ENCODE data around the gene ARHGAP10.

The ARHGAP10 gene

DNA sequence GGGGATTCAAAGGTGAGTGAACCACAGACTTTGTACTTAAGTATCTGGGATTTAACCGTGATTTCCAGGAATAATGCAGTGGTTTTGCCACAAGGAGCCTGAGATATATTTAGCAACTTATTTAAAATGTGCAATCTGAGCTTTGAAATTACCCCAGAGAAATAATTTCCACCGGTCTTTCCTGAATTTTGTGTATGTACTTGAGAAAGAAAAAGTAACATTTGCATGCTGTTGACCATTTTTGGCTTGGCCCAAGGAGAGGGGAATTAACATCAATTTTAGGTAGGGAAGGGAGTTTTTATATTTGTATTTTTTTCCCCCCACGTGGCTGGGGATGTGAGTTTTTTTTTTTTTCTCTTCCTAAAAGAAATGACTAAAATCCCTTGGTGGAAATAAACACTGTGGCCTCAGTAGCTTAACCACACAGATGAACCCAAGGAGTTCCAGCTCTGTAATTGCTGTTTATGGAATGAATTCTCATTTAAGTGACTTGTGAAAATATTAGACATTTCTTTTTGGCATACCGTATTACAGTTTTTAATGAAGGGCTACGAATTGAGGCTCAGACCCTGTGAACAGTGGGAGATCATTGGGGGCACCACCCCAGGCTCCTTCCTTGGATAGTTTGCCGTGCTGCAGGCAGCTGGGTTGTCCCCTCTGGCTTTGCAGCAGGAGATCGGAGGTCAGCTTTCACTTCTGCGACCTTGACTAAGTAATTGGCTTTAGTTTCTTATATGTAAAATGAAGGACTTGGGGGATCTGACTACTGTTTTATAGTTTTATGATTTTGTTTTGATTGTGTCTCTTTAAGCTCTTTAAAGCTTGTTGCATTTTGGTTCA lies 116.1 kb downstream of the ARHGAP10 start:
- no peak for TF ChIP-seq FOXM1 (IDR thresholded peaks at IDR 0.05; ENCODE audit: borderline replicate concordance, low read depth)
- TF ChIP-seq, protein P1, sequence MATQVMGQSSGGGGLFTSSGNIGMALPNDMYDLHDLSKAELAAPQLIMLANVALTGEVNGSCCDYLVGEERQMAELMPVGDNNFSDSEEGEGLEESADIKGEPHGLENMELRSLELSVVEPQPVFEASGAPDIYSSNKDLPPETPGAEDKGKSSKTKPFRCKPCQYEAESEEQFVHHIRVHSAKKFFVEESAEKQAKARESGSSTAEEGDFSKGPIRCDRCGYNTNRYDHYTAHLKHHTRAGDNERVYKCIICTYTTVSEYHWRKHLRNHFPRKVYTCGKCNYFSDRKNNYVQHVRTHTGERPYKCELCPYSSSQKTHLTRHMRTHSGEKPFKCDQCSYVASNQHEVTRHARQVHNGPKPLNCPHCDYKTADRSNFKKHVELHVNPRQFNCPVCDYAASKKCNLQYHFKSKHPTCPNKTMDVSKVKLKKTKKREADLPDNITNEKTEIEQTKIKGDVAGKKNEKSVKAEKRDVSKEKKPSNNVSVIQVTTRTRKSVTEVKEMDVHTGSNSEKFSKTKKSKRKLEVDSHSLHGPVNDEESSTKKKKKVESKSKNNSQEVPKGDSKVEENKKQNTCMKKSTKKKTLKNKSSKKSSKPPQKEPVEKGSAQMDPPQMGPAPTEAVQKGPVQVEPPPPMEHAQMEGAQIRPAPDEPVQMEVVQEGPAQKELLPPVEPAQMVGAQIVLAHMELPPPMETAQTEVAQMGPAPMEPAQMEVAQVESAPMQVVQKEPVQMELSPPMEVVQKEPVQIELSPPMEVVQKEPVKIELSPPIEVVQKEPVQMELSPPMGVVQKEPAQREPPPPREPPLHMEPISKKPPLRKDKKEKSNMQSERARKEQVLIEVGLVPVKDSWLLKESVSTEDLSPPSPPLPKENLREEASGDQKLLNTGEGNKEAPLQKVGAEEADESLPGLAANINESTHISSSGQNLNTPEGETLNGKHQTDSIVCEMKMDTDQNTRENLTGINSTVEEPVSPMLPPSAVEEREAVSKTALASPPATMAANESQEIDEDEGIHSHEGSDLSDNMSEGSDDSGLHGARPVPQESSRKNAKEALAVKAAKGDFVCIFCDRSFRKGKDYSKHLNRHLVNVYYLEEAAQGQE (IDR thresholded peaks at IDR 0.05; ENCODE audit: low read depth), result no peak
- no peak for TF ChIP-seq ZBTB7A (IDR thresholded peaks at IDR 0.05; ENCODE audit: low read depth)
- no peak for TF ChIP-seq TAF1 (IDR thresholded peaks at IDR 0.05; ENCODE audit: low read depth)
- TF ChIP-seq, protein P2, sequence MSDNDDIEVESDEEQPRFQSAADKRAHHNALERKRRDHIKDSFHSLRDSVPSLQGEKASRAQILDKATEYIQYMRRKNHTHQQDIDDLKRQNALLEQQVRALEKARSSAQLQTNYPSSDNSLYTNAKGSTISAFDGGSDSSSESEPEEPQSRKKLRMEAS (IDR thresholded peaks at IDR 0.05), result no peak
- TF ChIP-seq EGR1 (IDR thresholded peaks at IDR 0.05), result no peak
- no peak for TF ChIP-seq CREB1 (IDR thresholded peaks at IDR 0.05; ENCODE audit: low read depth)
- TF ChIP-seq NFIC (IDR thresholded peaks at IDR 0.05), result no peak
- no peak for TF ChIP-seq TEAD4 (IDR thresholded peaks at IDR 0.05)
- no peak for TF ChIP-seq CEBPB (IDR thresholded peaks at IDR 0.05)
- TF ChIP-seq, protein P3, sequence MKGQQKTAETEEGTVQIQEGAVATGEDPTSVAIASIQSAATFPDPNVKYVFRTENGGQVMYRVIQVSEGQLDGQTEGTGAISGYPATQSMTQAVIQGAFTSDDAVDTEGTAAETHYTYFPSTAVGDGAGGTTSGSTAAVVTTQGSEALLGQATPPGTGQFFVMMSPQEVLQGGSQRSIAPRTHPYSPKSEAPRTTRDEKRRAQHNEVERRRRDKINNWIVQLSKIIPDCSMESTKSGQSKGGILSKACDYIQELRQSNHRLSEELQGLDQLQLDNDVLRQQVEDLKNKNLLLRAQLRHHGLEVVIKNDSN (IDR thresholded peaks at IDR 0.05), result no peak
- no peak for TF ChIP-seq RAD21 (IDR thresholded peaks at IDR 0.05; ENCODE audit: low read depth)
- no peak for TF ChIP-seq EP300 (IDR thresholded peaks at IDR 0.05; ENCODE audit: borderline replicate concordance)
- no peak for TF ChIP-seq YY1 (IDR thresholded peaks at IDR 0.05; ENCODE audit: low read depth)
- TF ChIP-seq TCF12 (IDR thresholded peaks at IDR 0.05; ENCODE audit: low read depth), result no peak

DNA sequence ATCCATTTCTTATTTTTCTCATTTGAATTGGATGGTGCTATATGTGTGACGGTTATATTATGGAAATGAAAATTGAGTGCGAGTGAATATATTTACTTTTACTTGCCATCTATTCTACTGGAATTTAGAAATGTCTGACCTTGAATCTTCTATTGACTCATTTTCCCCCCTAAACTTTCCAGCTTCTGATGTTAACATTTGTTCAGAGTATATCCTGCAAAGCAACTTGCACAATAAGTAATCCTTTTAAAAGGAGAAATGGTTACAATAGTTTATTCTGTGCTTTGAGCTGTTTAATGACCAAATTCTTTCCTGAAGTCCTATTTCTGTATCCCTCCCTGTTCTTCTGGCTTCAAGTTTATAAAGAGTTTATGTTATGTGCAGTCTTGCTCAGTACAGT lies 116.7 kb downstream of the ARHGAP10 start:
- TF ChIP-seq TAF1 (IDR thresholded peaks at IDR 0.05; ENCODE audit: low read depth) (no peak), TEAD4 (IDR thresholded peaks at IDR 0.05) (no peak), CREB1 (IDR thresholded peaks at IDR 0.05; ENCODE audit: low read depth) (no peak), TCF12 (IDR thresholded peaks at IDR 0.05; ENCODE audit: low read depth) (no peak), NFIC (IDR thresholded peaks at IDR 0.05) (no peak), EGR1 (IDR thresholded peaks at IDR 0.05) (no peak), RAD21 (IDR thresholded peaks at IDR 0.05; ENCODE audit: low read depth) (no peak), EP300 (IDR thresholded peaks at IDR 0.05; ENCODE audit: borderline replicate concordance) (no peak), CEBPB (IDR thresholded peaks at IDR 0.05) (no peak), ZBTB7A (IDR thresholded peaks at IDR 0.05; ENCODE audit: low read depth) (no peak), YY1 (IDR thresholded peaks at IDR 0.05; ENCODE audit: low read depth) (no peak), FOXM1 (IDR thresholded peaks at IDR 0.05; ENCODE audit: borderline replicate concordance, low read depth) (no peak)
- TF ChIP-seq, protein P2 (IDR thresholded peaks at IDR 0.05), result no peak
- TF ChIP-seq, protein P1 (IDR thresholded peaks at IDR 0.05; ENCODE audit: low read depth), result no peak
- TF ChIP-seq, protein P3 (IDR thresholded peaks at IDR 0.05), result no peak

DNA sequence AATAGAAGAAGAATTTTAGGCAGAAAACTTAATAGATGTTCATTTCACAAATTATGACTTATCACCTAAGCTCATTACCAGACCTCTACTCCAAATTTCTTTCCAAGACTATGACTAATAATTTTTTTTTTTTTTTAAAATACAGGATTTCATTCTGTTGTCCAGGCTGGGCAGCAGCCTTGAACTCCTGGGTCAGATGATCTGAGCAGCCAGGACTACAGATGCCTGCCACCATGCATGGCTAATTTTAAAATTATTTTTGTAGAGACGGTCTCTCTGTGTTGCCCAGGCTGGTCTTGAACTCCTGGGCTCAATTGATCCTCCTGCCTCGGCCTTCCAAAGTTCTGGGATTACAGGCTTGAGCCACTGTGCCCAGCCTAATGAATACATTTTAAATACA lies 119.2 kb downstream of the ARHGAP10 start:
- TF ChIP-seq NFIC (IDR thresholded peaks at IDR 0.05) (no peak), RAD21 (IDR thresholded peaks at IDR 0.05; ENCODE audit: low read depth) (no peak), EGR1 (IDR thresholded peaks at IDR 0.05) (no peak), CREB1 (IDR thresholded peaks at IDR 0.05; ENCODE audit: low read depth) (no peak), YY1 (IDR thresholded peaks at IDR 0.05; ENCODE audit: low read depth) (no peak)

DNA sequence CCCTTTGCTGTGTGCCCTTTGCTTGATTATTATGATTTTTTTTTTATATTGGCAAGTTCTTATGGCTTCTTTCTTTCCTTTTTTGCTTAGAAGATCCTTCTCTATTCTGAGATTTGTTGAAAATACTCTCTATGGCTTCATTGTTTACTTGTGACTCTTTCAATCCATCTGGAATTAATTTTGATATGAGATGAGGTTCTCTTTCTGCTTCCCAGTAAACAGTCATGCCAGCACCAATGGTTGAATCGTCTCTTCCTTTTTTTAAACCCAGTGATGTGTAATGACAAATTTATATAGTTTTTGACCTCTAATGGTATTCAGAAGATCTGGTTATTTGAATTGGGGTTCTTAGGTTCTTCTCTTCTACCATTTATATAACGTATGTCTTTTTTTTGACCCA lies 121.8 kb downstream of the ARHGAP10 start:
- no peak for TF ChIP-seq YY1 (IDR thresholded peaks at IDR 0.05; ENCODE audit: low read depth)
- no peak for TF ChIP-seq ZBTB7A (IDR thresholded peaks at IDR 0.05; ENCODE audit: low read depth)
- TF ChIP-seq, protein P2 (IDR thresholded peaks at IDR 0.05), result no peak
- no peak for TF ChIP-seq RAD21 (IDR thresholded peaks at IDR 0.05; ENCODE audit: low read depth)
- no peak for TF ChIP-seq TCF12 (IDR thresholded peaks at IDR 0.05; ENCODE audit: low read depth)
- TF ChIP-seq TAF1 (IDR thresholded peaks at IDR 0.05; ENCODE audit: low read depth), result no peak
- TF ChIP-seq TEAD4 (IDR thresholded peaks at IDR 0.05), result no peak
- no peak for TF ChIP-seq FOXM1 (IDR thresholded peaks at IDR 0.05; ENCODE audit: borderline replicate concordance, low read depth)
- no peak for TF ChIP-seq EP300 (IDR thresholded peaks at IDR 0.05; ENCODE audit: borderline replicate concordance)
- TF ChIP-seq NFIC (IDR thresholded peaks at IDR 0.05), result no peak
- TF ChIP-seq, protein P1 (IDR thresholded peaks at IDR 0.05; ENCODE audit: low read depth), result no peak
- no peak for TF ChIP-seq CEBPB (IDR thresholded peaks at IDR 0.05)
- no peak for TF ChIP-seq CREB1 (IDR thresholded peaks at IDR 0.05; ENCODE audit: low read depth)
- TF ChIP-seq, protein P3 (IDR thresholded peaks at IDR 0.05), result no peak
- no peak for TF ChIP-seq EGR1 (IDR thresholded peaks at IDR 0.05)
